HepG2 (cell line): ENCODE results near the gene MALRD1. TPM values are rescaled to one million over a fixed set of nuclear protein-coding genes. Genes with fewer than 3 reads are reported as not detected.

Experiments used
- ATAC-seq: fragments of 200-7000 bp; cut with Tn5 transposase; 3 replicates; pipeline ENCODE4 v1.9.1; 2020; ENCODE audit warnings: mild to moderate bottlenecking, moderate library complexity
- BruUV-seq: library from RNA; stranded (reverse); fragments of 400-500 nt; replicated peaks from 2 replicates; lab custom pipeline; 2021; lab: Mats Ljungman, UMichigan
- CTCF ChIA-PET: fragments of 300-600 bp; formaldehyde crosslinking; extraction: SDS; loops from one replicate; lab custom pipeline; 2021; ENCODE audit warnings: low total read pairs, inconsistent platforms, low intra/inter-chr PET ratio; lab: Yijun Ruan, JAX
- POLR2A ChIA-PET: fragments of 350-600 bp; sonication (Branson Sonifier 250); formaldehyde crosslinking; loops from one replicate; lab custom pipeline; 2020; ENCODE audit warnings: antibody characterized with exemption, inconsistent platforms; lab: Yijun Ruan, JAX
- DNase-seq: peaks from one replicate; pipeline ENCODE4 v3.0.0-alpha.2; 2015; ENCODE audit warnings: low spot score
- FAIRE-seq: peaks from 3 replicates; lab custom pipeline; 2011; peaks lifted over from hg19 to GRCh38; lab: Jason Lieb, UNC
- H2AFZ ChIP-seq: one replicate; pipeline ENCODE4 v1.6.1; 2011; ENCODE audit warnings: low read length, inconsistent platforms
- H3K27ac ChIP-seq: fragments of 300-600 bp; 3 replicates; pipeline ENCODE4 v1.8.0; 2011; ENCODE audit warnings: mixed run types, mild to moderate bottlenecking, mixed read lengths, low read length, inconsistent platforms; ENCODE audit not compliant: insufficient read depth; ENCODE audit errors: extremely low read length
- H3K27me3 ChIP-seq, 2 experiments: fragments of 200-600 bp in 1 of 2; 2 replicates in 1 of 2; 3 replicates in 1 of 2; pipeline versions ENCODE4 v1.6.0 to v1.8.0; 2011; ENCODE audit warnings: low read length in 2 of 2, mild to moderate bottlenecking in 2 of 2, moderate library complexity in 2 of 2, inconsistent platforms in 1 of 2; ENCODE audit not compliant: insufficient read depth in 2 of 2, control insufficient read depth in 1 of 2
- H3K36me3 ChIP-seq, 2 experiments: fragments of 200-600 bp in 1 of 2; replicated peaks in 1 of 2; 2 replicates in 1 of 2; 3 replicates in 1 of 2; pipeline versions ENCODE4 v1.5.1 to v1.8.0; 2011; ENCODE audit warnings: low read length in 2 of 2, inconsistent platforms in 1 of 2; ENCODE audit not compliant: insufficient read depth in 2 of 2, control insufficient read depth in 1 of 2
- H3K4me1 ChIP-seq: 2 replicates; pipeline ENCODE4 v1.5.1; 2012; ENCODE audit warnings: low read length, inconsistent platforms; ENCODE audit not compliant: insufficient read depth
- H3K4me2 ChIP-seq: 2 replicates; pipeline ENCODE4 v1.6.0; 2011; ENCODE audit warnings: low read depth, low read length, inconsistent platforms
- H3K4me3 ChIP-seq, 3 experiments: fragments of 200-600 bp in 1 of 3; sonication (generic), shearing (Covaris generic) in 1 of 3; replicated peaks in 1 of 3; 2 replicates each; pipeline ENCODE4 v1.5.1; 2011 to 2016; ENCODE audit warnings: low read length in 3 of 3, inconsistent platforms in 2 of 3, low read depth in 2 of 3, mild to moderate bottlenecking in 2 of 3, control low read depth in 1 of 3, mixed read lengths in 1 of 3; ENCODE audit not compliant: insufficient read depth in 1 of 3
- H3K79me2 ChIP-seq: one replicate; pipeline ENCODE4 v1.6.1; 2011; ENCODE audit warnings: low read length, inconsistent platforms; ENCODE audit not compliant: insufficient read depth
- H3K9ac ChIP-seq: 2 replicates; pipeline ENCODE4 v1.6.0; 2011; ENCODE audit warnings: mild to moderate bottlenecking, low read depth, low read length, inconsistent platforms; ENCODE audit not compliant: insufficient read depth
- H3K9me3 ChIP-seq: 2 replicates; pipeline ENCODE4 v1.5.1; 2012; ENCODE audit warnings: mild to moderate bottlenecking, low read length
- H4K20me1 ChIP-seq: 2 replicates; pipeline ENCODE4 v1.6.0; 2011; ENCODE audit warnings: inconsistent platforms, mild to moderate bottlenecking, low read length, moderate library complexity; ENCODE audit not compliant: insufficient read depth
- AGO2 ChIP-seq: fragments of 200-400 bp; formaldehyde crosslinking; optimal IDR thresholded peaks from 2 replicates; pipeline ENCODE3; 2017; ENCODE audit warnings: mild to moderate bottlenecking, low read depth, low read length, moderate library complexity
- ATF6 ChIP-seq: sonication (generic); formaldehyde crosslinking; conservative IDR thresholded peaks from 2 replicates; pipeline ENCODE4 v1.4.0; 2020; ENCODE audit warnings: missing genetic modification reagents
- BCL3 ChIP-seq: sonication (generic); formaldehyde crosslinking; IDR thresholded peaks from 2 replicates; pipeline ENCODE4 v1.5.1; 2020; ENCODE audit warnings: mild to moderate bottlenecking, missing genetic modification reagents, moderate library complexity
- BRCA1 ChIP-seq: sonication (generic); formaldehyde crosslinking; IDR thresholded peaks from 2 replicates; pipeline ENCODE4 v1.4.0; 2020; ENCODE audit warnings: missing genetic modification reagents
- CBFB ChIP-seq: sonication (generic); formaldehyde crosslinking; IDR thresholded peaks from 2 replicates; pipeline ENCODE4 v1.4.0; 2020; ENCODE audit warnings: missing genetic modification reagents
- HMGA1 ChIP-seq: sonication (generic); formaldehyde crosslinking; conservative IDR thresholded peaks from 2 replicates; pipeline ENCODE4 v1.4.0; 2020; ENCODE audit warnings: missing genetic modification reagents
- KDM3A ChIP-seq: IDR thresholded peaks from 2 replicates; pipeline ENCODE4 v1.6.1; 2018; ENCODE audit warnings: low read depth, missing compliant biosample characterization
- RELA ChIP-seq: sonication (generic); formaldehyde crosslinking; IDR thresholded peaks from 2 replicates; pipeline ENCODE4 v1.4.0; 2020; ENCODE audit warnings: missing genetic modification reagents
- ZNF17 ChIP-seq: sonication (generic); formaldehyde crosslinking; IDR thresholded peaks from 2 replicates; pipeline ENCODE4 v1.5.0; 2020; ENCODE audit warnings: mild to moderate bottlenecking, missing genetic modification reagents
- ZNF33B ChIP-seq: sonication (generic); formaldehyde crosslinking; IDR thresholded peaks from 2 replicates; pipeline ENCODE4 v1.5.1; 2020; ENCODE audit warnings: mild to moderate bottlenecking, missing genetic modification reagents
- ZNF44 ChIP-seq: sonication (generic); formaldehyde crosslinking; IDR thresholded peaks from 2 replicates; pipeline ENCODE4 v1.5.1; 2020; ENCODE audit warnings: mild to moderate bottlenecking, missing genetic modification reagents
- ZNF510 ChIP-seq: sonication (generic); formaldehyde crosslinking; IDR thresholded peaks from 2 replicates; pipeline ENCODE4 v1.4.0; 2020; ENCODE audit warnings: low read depth, mild to moderate bottlenecking, missing genetic modification reagents
- ZNF512B ChIP-seq: sonication (generic); formaldehyde crosslinking; IDR thresholded peaks from 2 replicates; pipeline ENCODE4 v1.5.1; 2020; ENCODE audit warnings: missing genetic modification reagents, mild to moderate bottlenecking, borderline replicate concordance
- ZNF570 ChIP-seq: sonication (generic); formaldehyde crosslinking; IDR thresholded peaks from 2 replicates; pipeline ENCODE4 v1.4.0; 2020; ENCODE audit warnings: mild to moderate bottlenecking, missing genetic modification reagents, borderline replicate concordance
- ZNF740 ChIP-seq: sonication (generic); formaldehyde crosslinking; IDR thresholded peaks from 2 replicates; pipeline ENCODE4 v1.4.0; 2020; ENCODE audit warnings: missing genetic modification reagents
- ZNF747 ChIP-seq: sonication (generic); formaldehyde crosslinking; IDR thresholded peaks from 2 replicates; pipeline ENCODE4 v1.8.1; 2023; ENCODE audit warnings: missing genetic modification reagents, mild to moderate bottlenecking, borderline replicate concordance
- WGBS: methylation state at CpG from one replicate; pipeline ENCODE4 v1.1.6; 2017; ENCODE audit warnings: low lambda C conversion rate; 5-methylcytosine and 5-hydroxymethylcytosine counted together
- in situ Hi-C: cut with HindIII; loops from 2 replicates; pipeline ENCODE4 v1.10.0; 2017; ENCODE audit warnings: low pct_unique_long_range_greater_than_20kb; ENCODE audit not compliant: extremely low pct_ligation_motif_present
- intact Hi-C: fragments of 100-400 bp; cut with micrococcal nuclease; formaldehyde crosslinking; loops from one replicate; pipeline ENCODE4 v1.10.0; 2022; ENCODE audit not compliant: unreplicated experiment
- polyA plus RNA-seq, 8 experiments: library from polyadenylated mRNA; depleted of rRNA in 3 of 8; stranded (reverse) in 7 of 8; unstranded in 1 of 8; fragments of >200 nt; fragmentation: Illumina TruSeq in 4 of 8; extraction: Trizol in 4 of 8; gene quantifications; 2 replicates each; pipeline versions ENCODE4 v1.2.1 to v1.2.3, GENCODE V29; 2011 to 2016; ENCODE audit warnings: low read depth in 4 of 8, missing spikeins in 1 of 8, mixed read lengths in 1 of 8; ENCODE audit not compliant: insufficient read depth in 1 of 8
- total RNA-seq, 5 experiments: library from RNA; depleted of rRNA; stranded (reverse); fragments of >200 nt; fragmentation: Illumina TruSeq; extraction: Trizol; gene quantifications; 2 replicates each; pipeline ENCODE4 v1.2.3, GENCODE V29; 2016; ENCODE audit warnings: low read depth in 1 of 5

The MALRD1 gene
- total and polyA plus RNA-seq, 2 of the 13 experiments (the other 11 are each of a cell fraction or from before 2014, with no cell fraction given), result 5.7 to 15.4 TPM

GRCh38 chr10:19416164-19416563, 367.6 kb downstream of the MALRD1 start:
- no peaks in the 10 kb centered on the region for H3K27me3 ChIP-seq
- FAIRE-seq, result no peak
- TF ChIP-seq CBFB (CRISPR knock-in tag), result no peak
- no peak for TF ChIP-seq RELA (CRISPR knock-in tag)
- TF ChIP-seq ZNF747 (CRISPR knock-in tag), result no peak
- no peak for TF ChIP-seq HMGA1 (CRISPR knock-in tag)
- no peak for TF ChIP-seq KDM3A (CRISPR knock-in tag)
- TF ChIP-seq ZNF17, result no peak
- no peak for TF ChIP-seq ZNF44 (CRISPR knock-in tag)
- no peak for TF ChIP-seq ATF6 (CRISPR knock-in tag)
- TF ChIP-seq ZNF510, result no peak
- TF ChIP-seq ZNF33B, result no peak
- TF ChIP-seq AGO2, result no peak
- no peak for TF ChIP-seq ZNF570 (CRISPR knock-in tag)
- TF ChIP-seq ZNF512B (CRISPR knock-in tag), result no peak
- TF ChIP-seq ZNF740 (CRISPR knock-in tag), result no peak
- TF ChIP-seq BCL3 (CRISPR knock-in tag), result no peak
- no peak for TF ChIP-seq BRCA1 (CRISPR knock-in tag)
- CTCF ChIA-PET, result no interaction called here
- no peak overlapping the region for H2AFZ ChIP-seq
- no peak for DNase-seq
- H3K4me3 ChIP-seq, result no peak overlapping the region
- ATAC-seq, result no peak
- no peaks in the 10 kb centered on the region for H3K79me2 ChIP-seq
- H3K4me2 ChIP-seq, result no peak overlapping the region
- H3K27ac ChIP-seq, result no peak overlapping the region
- no peak overlapping the region for H3K9ac ChIP-seq
- no peaks in the 10 kb centered on the region for H4K20me1 ChIP-seq
- H3K9me3 ChIP-seq, result no peaks in the 10 kb centered on the region
- 33% methylated on average over 1 of the region's 1 CpG for WGBS
- no peaks in the 10 kb centered on the region; a peak in 1 of 5 replicates for H3K36me3 ChIP-seq
- POLR2A ChIA-PET, result no interaction called here
- in situ Hi-C loops (no loop called here), intact Hi-C loops (loop anchor here (10.0 kb wide), 1 partner anchor 1439 kb away; no protein-coding TSS in a partner anchor)
- no TSS peak for BruUV-seq
- no peaks in the 10 kb centered on the region for H3K4me1 ChIP-seq
